Panc1 (cell line): ENCODE measurements around the gene TRIM2.

Source experiments
- CTCF ChIP-seq: fragments of 450-650 bp; IDR thresholded peaks from 2 replicates; pipeline ENCODE4 v1.5.1; 2017; ENCODE audit warnings: mild to moderate bottlenecking
- POLR2AphosphoS5 ChIP-seq: IDR thresholded peaks from 2 replicates; pipeline ENCODE4 v1.6.1; 2012; ENCODE audit warnings: mild to moderate bottlenecking, low read depth, low read length, moderate library complexity

DNA sequence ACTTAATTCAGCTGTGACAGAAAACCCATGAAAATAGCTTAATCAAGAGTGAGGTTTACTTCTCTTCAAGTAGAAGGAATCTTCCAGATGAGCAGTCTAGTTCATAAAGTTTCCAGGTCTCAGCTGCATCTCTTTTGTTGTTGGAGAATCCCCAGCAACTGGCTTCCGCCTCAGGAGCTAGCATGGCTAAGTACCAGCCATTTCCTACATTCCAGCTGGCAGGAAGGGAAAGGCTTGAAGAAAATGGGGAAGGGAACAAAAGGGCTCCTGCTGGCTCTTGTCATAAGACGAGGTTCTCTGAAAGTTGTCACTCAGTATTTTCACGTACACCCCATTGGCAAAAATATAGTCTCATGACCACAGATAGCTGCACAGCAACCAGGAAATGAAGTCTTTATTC lies 27.3 kb upstream of the TRIM2 start:
- TF ChIP-seq CTCF (no peak), POLR2AphosphoS5 (no peak)
